ENCODE results near the gene MUC5B.

MUC5B gene

GRCh38 chr11:1223346-1224110, 662 bp downstream of the MUC5B start:
- no peak for DNase-seq

GRCh38 chr11:1224111-1224490, 1.2 kb downstream of the MUC5B start:
- no peak for DNase-seq

DNA sequence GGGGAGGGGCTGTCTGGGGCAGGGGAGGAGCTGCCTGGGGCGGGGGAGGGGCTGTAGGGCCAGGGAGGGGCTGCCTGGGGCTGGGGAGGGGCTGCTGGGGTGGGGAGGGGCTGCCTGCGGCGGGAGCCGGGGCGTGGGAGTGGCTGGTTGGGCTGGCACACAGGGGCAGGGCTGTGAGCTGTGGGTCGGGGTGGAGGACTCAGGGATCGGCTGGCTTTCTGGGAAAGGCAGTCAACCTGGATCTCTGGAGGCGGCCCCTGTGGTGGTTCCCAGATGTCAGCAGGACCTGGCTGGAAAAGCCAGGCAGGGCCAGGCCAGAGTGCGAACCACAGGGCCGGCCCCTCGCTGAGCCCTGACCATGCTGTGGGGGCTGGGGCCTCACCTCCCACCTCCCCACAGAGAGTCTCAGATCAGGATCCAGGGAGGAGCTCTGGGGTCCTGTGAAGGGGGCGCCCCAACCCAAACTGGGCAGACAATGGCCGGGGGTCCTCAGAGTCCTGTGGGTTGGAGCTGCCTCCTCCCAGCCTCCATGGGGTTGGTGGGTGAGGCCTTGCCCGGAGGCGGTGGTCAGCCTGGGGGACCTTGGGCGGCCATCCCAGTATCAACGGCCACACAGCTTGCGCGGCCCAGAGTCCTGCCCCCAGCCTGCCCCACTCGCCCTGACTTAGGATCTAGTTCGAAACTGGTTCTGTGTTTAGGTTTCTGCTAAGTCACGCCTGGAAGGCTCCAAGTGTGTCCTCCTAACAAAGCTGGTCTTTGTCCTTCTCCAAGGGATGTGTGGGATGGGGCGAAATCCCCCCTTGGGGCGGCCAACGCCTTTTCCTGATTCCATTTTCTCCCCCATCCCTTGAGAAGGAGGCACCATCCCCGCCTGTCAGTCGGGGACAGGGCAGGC, 1.9 kb downstream of the MUC5B start:
- no peak for DNase-seq

DNA sequence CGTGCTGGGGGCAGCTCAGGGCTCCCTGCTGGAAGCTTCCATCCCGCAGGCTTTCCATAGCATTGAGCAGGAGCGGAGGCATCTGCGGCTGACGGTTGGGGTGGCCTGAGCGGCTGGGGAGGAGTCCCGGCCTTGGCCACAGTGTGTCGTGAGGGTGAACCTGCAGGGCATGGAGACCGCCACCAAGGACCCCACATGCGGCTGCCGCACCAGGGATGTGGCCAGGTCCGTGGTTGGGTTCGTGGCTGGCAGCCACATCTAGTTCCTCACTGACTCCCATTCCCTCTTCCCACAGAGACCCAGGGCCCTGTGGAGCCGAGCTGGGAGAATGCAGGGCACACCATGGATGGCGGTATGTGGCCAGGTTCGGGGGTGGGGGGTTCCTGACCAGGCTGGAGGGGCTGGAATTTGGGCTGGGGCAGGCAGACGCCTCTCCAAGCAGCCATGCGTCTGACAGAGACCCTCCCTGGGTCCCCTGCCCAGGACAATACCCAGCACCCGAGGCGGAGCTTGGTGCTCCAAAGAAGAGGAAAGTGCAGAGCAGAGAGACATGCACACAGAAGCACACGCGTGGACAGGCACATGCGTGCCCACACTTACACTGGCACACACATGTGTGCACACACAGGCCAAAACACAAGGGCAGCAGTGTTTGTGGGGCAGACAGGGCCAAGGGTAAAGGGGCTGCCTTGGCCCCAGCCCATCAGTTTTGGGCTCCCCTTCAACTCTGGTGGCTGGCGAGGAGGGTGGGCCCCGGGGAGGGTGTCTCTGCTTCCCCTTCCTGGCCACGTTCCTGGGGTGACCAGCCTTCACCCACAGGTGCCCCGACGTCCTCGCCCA, 2.7 kb downstream of the MUC5B start:
- DNase-seq: no peak

DNA sequence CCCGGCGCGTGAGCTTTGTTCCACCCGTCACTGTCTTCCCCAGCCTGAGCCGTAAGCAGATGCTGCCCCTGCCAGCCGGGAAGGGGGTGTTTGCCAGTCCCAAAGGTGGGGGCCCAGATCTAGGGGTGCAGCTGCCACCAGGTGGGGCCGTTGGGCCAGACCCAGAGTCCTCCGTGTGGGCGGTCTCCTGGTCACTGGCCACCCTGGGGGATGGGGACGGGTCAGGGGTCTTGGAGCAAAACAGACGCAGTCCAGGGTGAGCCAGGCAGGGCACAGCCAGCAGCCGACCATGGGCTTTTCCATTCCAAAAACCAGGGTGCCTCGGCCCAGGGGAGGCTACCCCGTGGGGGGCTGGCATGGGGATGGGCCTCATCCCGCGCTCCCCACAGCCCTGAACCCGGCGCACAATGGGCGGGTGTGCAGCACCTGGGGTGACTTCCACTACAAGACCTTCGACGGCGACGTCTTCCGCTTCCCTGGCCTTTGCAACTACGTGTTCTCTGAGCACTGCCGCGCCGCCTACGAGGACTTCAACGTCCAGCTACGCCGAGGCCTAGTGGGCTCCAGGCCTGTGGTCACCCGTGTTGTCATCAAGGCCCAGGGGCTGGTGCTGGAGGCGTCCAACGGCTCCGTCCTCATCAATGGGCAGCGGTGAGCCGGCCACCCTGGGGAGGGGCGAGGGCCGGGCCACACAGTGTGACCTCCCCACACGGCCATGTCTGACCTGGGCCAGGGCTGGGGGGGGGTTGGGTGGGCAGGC, 3.5 kb downstream of the MUC5B start:
- DNase-seq: no peak

- DNase-seq: no peak
These were observed 4.2 kb downstream of the MUC5B start for GRCh38 chr11:1226986-1227550.

- no peak for DNase-seq
These were observed 4.8 kb downstream of the MUC5B start for GRCh38 chr11:1227551-1228100.

GRCh38 chr11:1228101-1228821, 5.4 kb downstream of the MUC5B start:
- no peak for DNase-seq

- DNase-seq: no peak
These were observed 6.1 kb downstream of the MUC5B start for GRCh38 chr11:1228921-1229451.

- DNase-seq: no peak
These were observed 6.7 kb downstream of the MUC5B start for GRCh38 chr11:1229471-1230120.

DNA sequence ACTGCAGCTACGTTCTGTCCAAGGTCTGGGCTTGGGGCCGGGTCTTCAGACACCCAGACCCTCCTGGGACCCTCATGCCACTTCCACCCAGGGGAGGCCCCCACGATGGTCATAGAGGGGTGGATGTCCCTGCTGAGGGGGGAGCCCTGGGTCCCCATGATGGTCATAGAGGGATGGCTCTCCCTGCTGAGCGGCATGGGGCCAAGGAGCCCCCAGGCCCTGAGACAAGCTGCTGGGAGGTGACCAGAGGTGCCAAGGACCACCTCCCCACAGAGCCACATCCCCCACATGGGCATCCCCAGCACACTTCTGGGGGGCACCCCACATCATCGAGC, 7.2 kb downstream of the MUC5B start:
- no peak for DNase-seq

- no peak for DNase-seq
These were observed 7.9 kb downstream of the MUC5B start for GRCh38 chr11:1230456-1231395.

- no peak for DNase-seq
These were observed 8.6 kb downstream of the MUC5B start for GRCh38 chr11:1231396-1232020.

DNA sequence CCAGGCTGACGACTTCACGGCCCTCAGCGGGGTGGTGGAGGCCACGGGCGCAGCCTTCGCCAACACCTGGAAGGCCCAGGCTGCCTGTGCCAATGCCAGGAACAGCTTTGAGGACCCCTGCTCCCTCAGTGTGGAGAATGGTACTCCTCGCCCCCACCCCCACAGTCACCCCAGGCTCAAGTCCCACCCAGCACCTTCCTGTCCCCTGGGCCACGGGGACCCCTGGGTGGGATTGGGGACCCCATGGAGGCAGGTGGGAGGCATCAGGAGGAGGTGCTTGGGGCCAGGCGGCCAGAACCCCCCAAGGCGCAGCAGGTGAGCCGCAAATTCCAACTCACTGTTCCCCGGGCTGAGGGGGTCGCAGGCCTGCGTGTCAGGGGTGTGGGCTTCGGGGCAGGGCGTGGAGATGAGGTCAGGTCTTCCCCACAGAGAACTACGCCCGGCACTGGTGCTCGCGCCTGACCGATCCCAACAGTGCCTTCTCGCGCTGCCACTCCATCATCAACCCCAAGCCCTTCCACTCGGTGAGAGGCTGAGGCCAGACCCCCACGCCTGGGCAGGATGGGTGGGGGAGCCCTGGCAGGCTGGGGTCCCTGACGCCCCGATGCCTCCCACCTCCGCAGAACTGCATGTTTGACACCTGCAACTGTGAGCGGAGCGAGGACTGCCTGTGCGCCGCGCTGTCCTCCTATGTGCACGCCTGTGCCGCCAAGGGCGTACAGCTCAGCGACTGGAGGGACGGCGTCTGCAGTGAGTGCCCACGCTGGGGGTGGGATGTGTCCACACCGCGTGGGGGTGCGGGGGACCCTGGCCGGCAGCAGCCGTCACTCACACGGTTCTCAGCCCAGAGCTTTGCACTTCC, 9.4 kb downstream of the MUC5B start:
- no peak for DNase-seq

- DNase-seq: no peak
These were observed 10.0 kb downstream of the MUC5B start for GRCh38 chr11:1232883-1233321.

DNA sequence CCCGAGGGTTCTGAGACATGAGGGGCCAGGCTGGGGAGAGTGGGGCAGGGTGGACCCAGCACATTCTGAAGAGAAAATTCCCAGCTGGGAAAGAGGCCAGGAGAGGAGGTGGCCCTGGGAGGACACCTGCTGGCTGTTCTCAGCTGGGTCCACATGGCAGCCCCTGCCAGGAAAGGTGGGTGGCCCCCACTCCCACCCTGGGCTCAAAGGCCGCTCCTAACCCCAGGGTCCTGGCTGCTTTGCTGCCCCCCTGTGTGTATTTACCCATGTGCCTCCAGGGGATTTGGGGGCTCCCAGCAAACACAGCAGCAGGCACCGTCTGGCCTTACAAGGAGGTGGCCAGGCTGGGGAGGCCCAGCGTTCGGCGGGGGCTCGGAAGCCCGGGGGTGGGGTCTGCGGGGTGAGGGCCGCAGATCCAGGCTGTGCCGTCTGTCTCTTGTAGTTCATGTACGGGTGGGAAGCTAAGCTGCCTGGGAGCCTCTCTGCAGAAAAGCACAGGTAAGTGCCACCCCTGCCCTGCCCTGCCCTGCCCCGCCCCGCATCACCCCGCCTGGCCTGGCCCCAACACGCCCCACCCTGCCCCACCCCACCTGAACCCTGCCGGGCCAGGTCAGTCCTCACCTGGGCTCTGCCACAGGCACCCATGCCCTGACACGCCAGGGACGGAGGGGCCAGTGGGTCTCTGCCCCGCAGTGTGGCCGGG, 10.6 kb downstream of the MUC5B start:
- DNase-seq: no peak
